WTC11 (cell line): ENCODE data around the gene APOL3. TPM values are rescaled to one million over a fixed set of nuclear protein-coding genes. Genes with fewer than 3 reads are reported as not detected.
"Not testable (repeated sequence)": the region's sequence is repeated elsewhere in the genome, so short reads cannot be mapped to it uniquely, and the experiment has no call there.

Source experiments
- ATAC-seq: fragments of 200-7000 bp; cut with Tn5 transposase; 2 replicates; pipeline ENCODE4 v1.10.0; 2021; ENCODE audit warnings: mild to moderate bottlenecking, moderate library complexity
- CTCF ChIA-PET: fragments of 300-600 bp; sonication (Branson Sonifier 250); formaldehyde crosslinking; loops from one replicate; lab custom pipeline; 2021; ENCODE audit warnings: antibody characterized with exemption; lab: Charles Lee
- POLR2A ChIA-PET: fragments of 350-600 bp; sonication (Branson Sonifier 250); formaldehyde crosslinking; loops from one replicate; lab custom pipeline; 2021; ENCODE audit warnings: antibody characterized with exemption; lab: Charles Lee
- DNase-seq: peaks from one replicate; pipeline ENCODE4 v3.0.0; 2021; ENCODE audit warnings: low spot score
- H3K27ac Mint-ChIP-seq: 2 replicates; pipeline ENCODE4 v1.8.0; 2021; ENCODE audit warnings: mixed read lengths
- H3K27me3 Mint-ChIP-seq: 2 replicates; pipeline ENCODE4 v1.8.0; 2021; ENCODE audit warnings: low read depth, mild to moderate bottlenecking, moderate library complexity, mixed read lengths
- H3K36me3 Mint-ChIP-seq: 2 replicates; pipeline ENCODE4 v1.8.0; 2021; ENCODE audit warnings: mixed read lengths
- H3K4me1 Mint-ChIP-seq: 2 replicates; pipeline ENCODE4 v1.8.0; 2022; ENCODE audit warnings: mixed read lengths
- H3K4me3 Mint-ChIP-seq: 2 replicates; pipeline ENCODE4 v1.8.0; 2021; ENCODE audit warnings: mild to moderate bottlenecking, moderate library complexity, mixed read lengths
- H3K9me3 Mint-ChIP-seq: 2 replicates; pipeline ENCODE4 v1.8.0; 2021; ENCODE audit warnings: mixed read lengths
- ETV6 ChIP-seq: sonication (generic); formaldehyde crosslinking; IDR thresholded peaks from 2 replicates; pipeline ENCODE4 v1.8.1; 2022; ENCODE audit warnings: mild to moderate bottlenecking, missing genetic modification reagents
- FOXJ3 ChIP-seq: sonication (generic); formaldehyde crosslinking; IDR thresholded peaks from 2 replicates; pipeline ENCODE4 v1.9.0; 2021; ENCODE audit warnings: missing genetic modification reagents, mild to moderate bottlenecking, borderline replicate concordance
- FOXP1 ChIP-seq: sonication (generic); formaldehyde crosslinking; IDR thresholded peaks from 2 replicates; pipeline ENCODE4 v1.8.0; 2022; ENCODE audit warnings: missing genetic modification reagents, mild to moderate bottlenecking, moderate library complexity, borderline replicate concordance
- FOXP4 ChIP-seq: sonication (generic); formaldehyde crosslinking; IDR thresholded peaks from 2 replicates; pipeline ENCODE4 v1.8.0; 2022; ENCODE audit warnings: mild to moderate bottlenecking, missing genetic modification reagents
- GTF2I ChIP-seq: fragments of 250-450 bp; sonication (Bioruptor Pico); conservative IDR thresholded peaks from 2 replicates; pipeline ENCODE4 v1.4.0; 2021; ENCODE audit warnings: mild to moderate bottlenecking
- PREB ChIP-seq: sonication (generic); formaldehyde crosslinking; IDR thresholded peaks from 2 replicates; pipeline ENCODE4 v1.8.1; 2022; ENCODE audit warnings: mild to moderate bottlenecking, missing genetic modification reagents, moderate library complexity, borderline replicate concordance
- USF2 ChIP-seq: sonication (generic); formaldehyde crosslinking; IDR thresholded peaks from 2 replicates; pipeline ENCODE4 v1.8.1; 2023; ENCODE audit warnings: mild to moderate bottlenecking, missing genetic modification reagents, moderate library complexity
- ZNF138 ChIP-seq: sonication (generic); formaldehyde crosslinking; conservative IDR thresholded peaks from 2 replicates; pipeline ENCODE4 v1.8.1; 2022; ENCODE audit warnings: mild to moderate bottlenecking, moderate library complexity, missing genetic modification reagents
- total RNA-seq: library from RNA; stranded (reverse); gene quantifications from 3 replicates; pipeline ENCODE4 v1.2.3, GENCODE V29; 2021
- TF ChIP-seq, protein P1 (sequence below): fragments of 250-450 bp; sonication (Bioruptor Pico); IDR thresholded peaks from 2 replicates; pipeline ENCODE4 v1.9.0; 2021; ENCODE audit warnings: mild to moderate bottlenecking, borderline replicate concordance

APOL3 gene
- total RNA-seq, 1 experiment from 2014 or later: 0.26 TPM

DNA sequence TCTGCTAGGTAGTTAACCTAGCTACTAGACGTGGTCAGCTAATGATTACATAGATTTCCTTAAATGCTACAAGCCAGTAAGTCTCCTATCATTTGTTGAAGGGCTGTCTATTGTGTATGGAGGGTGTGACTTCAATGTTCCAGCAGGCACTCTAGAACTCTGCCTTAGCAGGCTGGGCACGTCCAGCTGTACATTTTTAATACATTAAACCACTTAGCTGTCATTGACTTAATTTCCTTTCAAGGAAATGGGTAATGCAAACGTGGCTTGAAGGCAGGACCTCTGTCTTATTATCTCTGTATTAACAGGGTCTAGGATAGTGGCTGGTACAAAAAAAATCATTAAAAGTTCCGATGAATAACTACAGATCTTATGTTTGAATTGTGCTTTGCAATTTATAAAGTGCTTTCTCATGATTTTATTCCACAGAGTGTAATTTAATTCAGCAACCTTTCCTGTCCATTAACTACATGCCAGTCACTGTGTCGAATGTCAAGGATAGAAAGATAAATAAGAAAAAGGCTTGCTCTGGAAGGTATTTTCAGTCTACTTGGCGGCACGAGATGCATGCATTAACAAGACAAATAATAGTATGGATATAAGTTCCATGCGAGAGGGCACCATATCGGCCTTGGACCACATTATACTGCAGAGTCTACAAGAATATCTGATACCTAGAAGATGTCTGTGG, 60.3 kb downstream of the APOL3 start (continued):
- no peak for TF ChIP-seq FOXJ3

GRCh38 chr22:36099561-36099960, 61.0 kb downstream of the APOL3 start:
- H3K27ac Mint-ChIP-seq, H3K4me3 Mint-ChIP-seq, ATAC-seq, H3K27me3 Mint-ChIP-seq, H3K4me1 Mint-ChIP-seq, POLR2A ChIA-PET, H3K36me3 Mint-ChIP-seq, DNase-seq: not testable (repeated sequence)
- CTCF ChIA-PET: interaction anchor here (0.6 to 3.1 kb wide), 2 partner anchors 25 to 33 kb away, joined by 3 to 20 read pairs; no protein-coding TSS in a partner anchor
- H3K9me3 Mint-ChIP-seq: peaks cover 10% of the 10 kb centered on the region

GRCh38 chr22:36097880-36098279, 62.7 kb downstream of the APOL3 start:
- POLR2A ChIA-PET: no interaction called here

GRCh38 chr22:36090772-36091171, 69.8 kb downstream of the APOL3 start:
- DNase-seq, CTCF ChIA-PET: not testable (repeated sequence)

More at GRCh38 chr22:36097880-36098279, 62.7 kb downstream of the APOL3 start:
- no peak for TF ChIP-seq USF2 (CRISPR knock-in tag)
- TF ChIP-seq FOXP1 (CRISPR knock-in tag): no peak
- no peak for TF ChIP-seq FOXP4 (CRISPR knock-in tag)
- no peak for TF ChIP-seq ZNF138 (CRISPR knock-in tag)
- TF ChIP-seq, protein P1, sequence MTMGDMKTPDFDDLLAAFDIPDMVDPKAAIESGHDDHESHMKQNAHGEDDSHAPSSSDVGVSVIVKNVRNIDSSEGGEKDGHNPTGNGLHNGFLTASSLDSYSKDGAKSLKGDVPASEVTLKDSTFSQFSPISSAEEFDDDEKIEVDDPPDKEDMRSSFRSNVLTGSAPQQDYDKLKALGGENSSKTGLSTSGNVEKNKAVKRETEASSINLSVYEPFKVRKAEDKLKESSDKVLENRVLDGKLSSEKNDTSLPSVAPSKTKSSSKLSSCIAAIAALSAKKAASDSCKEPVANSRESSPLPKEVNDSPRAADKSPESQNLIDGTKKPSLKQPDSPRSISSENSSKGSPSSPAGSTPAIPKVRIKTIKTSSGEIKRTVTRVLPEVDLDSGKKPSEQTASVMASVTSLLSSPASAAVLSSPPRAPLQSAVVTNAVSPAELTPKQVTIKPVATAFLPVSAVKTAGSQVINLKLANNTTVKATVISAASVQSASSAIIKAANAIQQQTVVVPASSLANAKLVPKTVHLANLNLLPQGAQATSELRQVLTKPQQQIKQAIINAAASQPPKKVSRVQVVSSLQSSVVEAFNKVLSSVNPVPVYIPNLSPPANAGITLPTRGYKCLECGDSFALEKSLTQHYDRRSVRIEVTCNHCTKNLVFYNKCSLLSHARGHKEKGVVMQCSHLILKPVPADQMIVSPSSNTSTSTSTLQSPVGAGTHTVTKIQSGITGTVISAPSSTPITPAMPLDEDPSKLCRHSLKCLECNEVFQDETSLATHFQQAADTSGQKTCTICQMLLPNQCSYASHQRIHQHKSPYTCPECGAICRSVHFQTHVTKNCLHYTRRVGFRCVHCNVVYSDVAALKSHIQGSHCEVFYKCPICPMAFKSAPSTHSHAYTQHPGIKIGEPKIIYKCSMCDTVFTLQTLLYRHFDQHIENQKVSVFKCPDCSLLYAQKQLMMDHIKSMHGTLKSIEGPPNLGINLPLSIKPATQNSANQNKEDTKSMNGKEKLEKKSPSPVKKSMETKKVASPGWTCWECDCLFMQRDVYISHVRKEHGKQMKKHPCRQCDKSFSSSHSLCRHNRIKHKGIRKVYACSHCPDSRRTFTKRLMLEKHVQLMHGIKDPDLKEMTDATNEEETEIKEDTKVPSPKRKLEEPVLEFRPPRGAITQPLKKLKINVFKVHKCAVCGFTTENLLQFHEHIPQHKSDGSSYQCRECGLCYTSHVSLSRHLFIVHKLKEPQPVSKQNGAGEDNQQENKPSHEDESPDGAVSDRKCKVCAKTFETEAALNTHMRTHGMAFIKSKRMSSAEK (CRISPR knock-in tag): no peak
- no peak for TF ChIP-seq PREB
- no peak for TF ChIP-seq ETV6 (CRISPR knock-in tag)
- TF ChIP-seq GTF2I (CRISPR knock-in tag): no peak
- Mint-ChIP-seq H3K27me3 (no peaks in the 10 kb centered on the region), H3K4me3 (no peak overlapping the region), H3K27ac (no peak overlapping the region), H3K9me3 (peaks cover 10% of the 10 kb centered on the region), H3K36me3 (0 out of 2 replicates have a peak, but pooled peaks cover 6% of the 10 kb centered on the region), H3K4me1 (no peaks in the 10 kb centered on the region)
- CTCF ChIA-PET: interaction anchor here (3.1 kb wide), 1 partner anchor 32 kb away, joined by 20 read pairs; no protein-coding TSS in a partner anchor
- no peak for DNase-seq
- ATAC-seq: no peak

More at GRCh38 chr22:36090772-36091171, 69.8 kb downstream of the APOL3 start:
- H3K27me3 Mint-ChIP-seq, H3K9me3 Mint-ChIP-seq, POLR2A ChIA-PET, H3K27ac Mint-ChIP-seq, H3K36me3 Mint-ChIP-seq, ATAC-seq, H3K4me1 Mint-ChIP-seq, H3K4me3 Mint-ChIP-seq: not testable (repeated sequence)

Other genes with a start within 250 kb of the APOL3 start
- gene RBFOX2, start 131.9 kb downstream of the APOL3 start, total RNA-seq: 102 to 107 TPM (median 103 TPM) in 3 replicates
- gene APOL4, start 41.1 kb upstream of the APOL3 start, total RNA-seq: 0.07 to 0.31 TPM in 2 of 3 replicates, not detected in the other
- gene APOL2, start 78.8 kb upstream of the APOL3 start, total RNA-seq: 11.2 to 12.5 TPM (median 12.4 TPM) in 3 replicates
- 0.27 to 0.41 TPM (median 0.35 TPM) in 3 replicates for gene APOL1, start 92.4 kb upstream of the APOL3 start, total RNA-seq
- gene MYH9, start 227.2 kb upstream of the APOL3 start, total RNA-seq: 272 to 288 TPM (median 277 TPM) in 3 replicates